ENCODE measurements around the gene YKT6.

YKT6 gene

DNA sequence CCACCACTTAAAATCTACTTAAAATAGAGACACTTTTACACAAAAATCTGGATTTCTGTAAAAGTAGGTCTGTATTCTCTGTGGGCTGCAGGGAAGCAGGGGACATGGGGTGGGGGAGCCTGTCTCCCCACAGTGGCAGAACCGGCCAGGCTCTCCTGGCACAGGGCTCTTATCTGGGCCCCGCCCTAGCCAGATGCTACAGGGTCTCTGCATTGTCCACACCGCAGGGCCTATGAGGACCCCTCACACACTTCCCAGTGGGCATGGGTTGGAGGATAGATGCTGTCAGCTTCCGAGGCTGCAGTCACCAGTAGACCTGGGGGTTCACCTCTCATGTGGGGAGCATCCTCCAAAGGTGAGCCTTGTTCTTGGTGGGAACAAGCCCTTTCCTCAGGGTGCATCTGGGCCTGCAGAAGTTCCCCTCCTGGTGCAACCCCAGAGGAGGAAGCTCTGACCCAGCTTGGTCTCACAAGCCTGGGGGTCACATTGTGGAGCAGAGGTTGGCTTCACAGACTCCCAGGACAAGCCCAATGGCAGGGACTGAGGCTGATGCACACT is 44.2 kb upstream of the YKT6 start:
- no peak for DNase-seq (ENCODE audit: low read depth)
- H3K4me3 ChIP-seq (ENCODE audit: low read length): no peak overlapping the region
- TF ChIP-seq, protein P1, sequence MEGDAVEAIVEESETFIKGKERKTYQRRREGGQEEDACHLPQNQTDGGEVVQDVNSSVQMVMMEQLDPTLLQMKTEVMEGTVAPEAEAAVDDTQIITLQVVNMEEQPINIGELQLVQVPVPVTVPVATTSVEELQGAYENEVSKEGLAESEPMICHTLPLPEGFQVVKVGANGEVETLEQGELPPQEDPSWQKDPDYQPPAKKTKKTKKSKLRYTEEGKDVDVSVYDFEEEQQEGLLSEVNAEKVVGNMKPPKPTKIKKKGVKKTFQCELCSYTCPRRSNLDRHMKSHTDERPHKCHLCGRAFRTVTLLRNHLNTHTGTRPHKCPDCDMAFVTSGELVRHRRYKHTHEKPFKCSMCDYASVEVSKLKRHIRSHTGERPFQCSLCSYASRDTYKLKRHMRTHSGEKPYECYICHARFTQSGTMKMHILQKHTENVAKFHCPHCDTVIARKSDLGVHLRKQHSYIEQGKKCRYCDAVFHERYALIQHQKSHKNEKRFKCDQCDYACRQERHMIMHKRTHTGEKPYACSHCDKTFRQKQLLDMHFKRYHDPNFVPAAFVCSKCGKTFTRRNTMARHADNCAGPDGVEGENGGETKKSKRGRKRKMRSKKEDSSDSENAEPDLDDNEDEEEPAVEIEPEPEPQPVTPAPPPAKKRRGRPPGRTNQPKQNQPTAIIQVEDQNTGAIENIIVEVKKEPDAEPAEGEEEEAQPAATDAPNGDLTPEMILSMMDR (conservative IDR thresholded peaks at IDR 0.05; ENCODE audit: low read depth, low read length): no peak

DNA sequence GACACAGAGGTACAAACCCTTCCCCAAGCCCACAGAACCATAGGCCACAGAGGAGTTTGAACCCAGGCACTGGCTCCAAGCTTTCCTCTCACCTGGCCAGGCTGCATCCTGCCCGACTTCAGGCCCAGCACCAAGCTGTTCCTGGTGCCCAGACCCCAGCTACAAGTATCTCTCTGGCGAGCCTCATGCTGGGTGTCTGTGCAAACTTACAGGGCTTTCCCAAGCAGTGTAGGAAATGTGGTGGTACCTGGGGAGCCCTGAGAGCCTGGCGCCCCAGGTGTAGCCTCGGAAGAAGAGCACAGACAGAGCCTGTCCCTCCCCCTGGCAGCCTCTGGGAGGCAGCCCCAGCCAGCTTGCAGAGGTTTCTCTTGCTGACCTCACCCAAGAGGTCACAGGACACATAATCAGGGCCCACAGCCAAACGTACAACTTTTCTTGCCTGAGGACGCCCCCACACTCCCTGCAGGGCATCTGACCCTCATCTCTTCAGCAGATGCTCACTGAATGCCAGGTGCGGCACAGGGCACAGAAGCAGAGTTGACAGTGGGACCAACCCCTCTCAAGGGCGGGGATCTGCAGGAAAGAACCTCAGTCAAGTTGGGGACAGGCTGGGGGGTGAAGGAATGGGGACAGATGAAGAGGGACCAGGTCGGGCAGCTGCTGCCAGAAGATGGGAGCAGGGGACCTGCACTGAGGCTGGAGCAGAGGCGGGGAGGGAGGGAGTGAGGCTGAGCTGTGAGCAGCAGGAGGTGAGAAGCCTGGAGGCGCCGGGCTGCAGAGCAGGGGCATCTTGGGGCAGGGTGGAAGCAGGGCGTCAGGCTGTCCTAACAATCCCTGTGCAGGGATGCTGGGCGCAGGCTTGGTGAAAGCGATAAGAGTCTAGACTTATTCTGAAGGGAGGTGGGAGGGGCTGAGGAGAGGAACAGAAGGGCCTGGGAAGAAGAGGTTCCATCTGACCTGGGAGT is 43.4 kb upstream of the YKT6 start:
- DNase-seq (ENCODE audit: low read depth): no peak
- TF ChIP-seq, protein P1 (conservative IDR thresholded peaks at IDR 0.05; ENCODE audit: low read depth, low read length): no peak
- H3K4me3 ChIP-seq (ENCODE audit: low read length): no peak overlapping the region

DNA sequence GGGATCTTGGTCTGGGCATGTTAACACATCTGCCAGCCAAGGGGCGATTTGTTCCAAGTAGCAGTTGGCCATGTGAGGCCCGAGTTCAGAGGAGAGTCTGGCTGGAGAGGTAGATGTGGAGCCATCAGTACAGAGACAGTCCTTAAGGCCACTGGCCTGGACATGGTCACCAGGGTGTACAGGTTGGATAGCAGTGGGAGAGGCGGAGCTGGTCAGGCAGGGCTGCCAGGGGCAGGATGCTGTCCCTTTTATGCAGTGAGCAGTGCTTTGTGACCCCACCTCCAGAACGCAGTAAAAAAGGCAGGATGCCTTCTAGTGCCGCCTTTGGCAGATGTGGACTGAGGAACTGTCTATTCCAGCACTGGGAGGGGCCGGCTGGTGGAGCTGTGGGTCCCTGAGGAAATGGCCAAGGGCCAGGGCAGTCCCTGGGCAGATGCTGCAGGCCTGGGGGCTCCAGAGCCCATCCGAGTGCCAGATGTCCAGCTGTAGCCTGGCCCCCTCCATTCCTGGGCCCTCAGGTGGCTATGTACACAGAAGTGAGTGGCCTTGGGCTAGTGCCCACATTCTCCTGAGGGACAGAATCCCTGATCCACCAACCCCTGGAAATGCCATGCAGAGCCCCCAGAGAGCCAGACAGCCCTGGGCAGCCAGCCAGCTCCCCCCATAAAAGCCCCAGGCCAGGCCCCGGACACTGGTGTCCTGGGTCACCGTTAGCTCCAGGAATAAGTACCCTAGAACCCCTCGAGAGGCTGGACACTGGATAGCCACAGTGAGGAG is 42.5 kb upstream of the YKT6 start:
- TF ChIP-seq, protein P1 (conservative IDR thresholded peaks at IDR 0.05; ENCODE audit: low read depth, low read length): no peak
- no peak overlapping the region for H3K4me3 ChIP-seq (ENCODE audit: low read length)
- DNase-seq (ENCODE audit: low read depth): no peak

- no peak for DNase-seq (ENCODE audit: low read depth)
- no peak overlapping the region for H3K4me3 ChIP-seq (ENCODE audit: low read length)
- TF ChIP-seq, protein P1 (conservative IDR thresholded peaks at IDR 0.05; ENCODE audit: low read depth, low read length): no peak
Observed at GRCh38 chr7:44158873-44159631, 41.7 kb upstream of the YKT6 start.

DNA sequence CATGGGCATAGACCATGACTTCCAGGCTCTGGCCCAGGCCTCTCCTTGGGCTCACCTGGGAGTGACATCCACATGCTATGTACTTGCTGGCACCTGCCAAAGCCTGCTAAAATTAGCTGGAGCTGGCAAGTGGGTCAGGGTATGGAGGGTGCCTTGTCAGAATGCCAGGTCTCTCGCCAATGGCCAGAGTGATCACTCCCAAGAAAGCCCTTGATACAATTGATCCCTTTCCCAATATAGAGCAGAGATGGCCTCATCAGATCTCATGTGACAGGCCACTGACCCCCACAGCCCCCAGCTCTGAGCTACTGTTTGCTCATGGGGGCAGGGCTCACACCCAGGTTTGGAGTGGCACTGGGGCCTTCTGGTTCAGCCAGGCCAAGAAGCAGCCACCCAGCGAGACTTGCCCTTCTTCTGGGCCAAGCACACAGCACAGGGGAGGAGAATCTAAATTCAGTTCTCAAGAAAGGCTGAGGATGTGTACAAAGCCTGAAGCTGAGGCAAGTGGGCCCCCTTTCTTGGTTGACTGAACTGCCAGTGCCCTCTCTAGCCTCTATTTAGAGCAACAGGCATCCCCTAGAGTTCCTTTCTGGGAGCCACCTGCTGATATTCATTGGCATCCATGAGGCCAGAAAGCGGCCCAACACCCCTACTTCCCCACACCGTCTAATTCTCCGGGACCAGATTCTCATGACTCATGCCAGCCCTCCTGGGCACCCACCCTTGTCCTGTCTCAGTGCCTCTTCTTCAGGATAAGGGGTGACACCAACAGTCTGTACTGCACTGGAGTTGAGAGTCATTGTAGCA is 40.8 kb upstream of the YKT6 start:
- TF ChIP-seq, protein P1 (conservative IDR thresholded peaks at IDR 0.05; ENCODE audit: low read depth, low read length): no peak
- DNase-seq (ENCODE audit: low read depth): no peak
- no peak overlapping the region for H3K4me3 ChIP-seq (ENCODE audit: low read length)

GRCh38 chr7:44161371-44161770 is 39.4 kb upstream of the YKT6 start:
- no peak overlapping the region for H3K4me3 ChIP-seq (ENCODE audit: low read length)
- DNase-seq (ENCODE audit: low read depth): no peak
- TF ChIP-seq, protein P1 (conservative IDR thresholded peaks at IDR 0.05; ENCODE audit: low read depth, low read length): no peak

Measured in retinal pigment epithelial cell (primary cell).